ENCODE data around the gene HNMT. TPM values are rescaled to one million over a fixed set of nuclear protein-coding genes. Genes with fewer than 3 reads are reported as not detected.

The HNMT gene
- total and polyA plus RNA-seq, 7 donors, result 3.5 to 7.3 (median 5.2) TPM

- no peak overlapping the region for H3K27ac ChIP-seq
- no peaks in the 10 kb centered on the region for H3K4me1 ChIP-seq
- no peaks in the 10 kb centered on the region for H3K27me3 ChIP-seq (ENCODE audit: insufficient read depth in 3 of 3, low read length in 2 of 3)
- no peaks in the 10 kb centered on the region for H3K9me3 ChIP-seq
- TF ChIP-seq, protein P1, sequence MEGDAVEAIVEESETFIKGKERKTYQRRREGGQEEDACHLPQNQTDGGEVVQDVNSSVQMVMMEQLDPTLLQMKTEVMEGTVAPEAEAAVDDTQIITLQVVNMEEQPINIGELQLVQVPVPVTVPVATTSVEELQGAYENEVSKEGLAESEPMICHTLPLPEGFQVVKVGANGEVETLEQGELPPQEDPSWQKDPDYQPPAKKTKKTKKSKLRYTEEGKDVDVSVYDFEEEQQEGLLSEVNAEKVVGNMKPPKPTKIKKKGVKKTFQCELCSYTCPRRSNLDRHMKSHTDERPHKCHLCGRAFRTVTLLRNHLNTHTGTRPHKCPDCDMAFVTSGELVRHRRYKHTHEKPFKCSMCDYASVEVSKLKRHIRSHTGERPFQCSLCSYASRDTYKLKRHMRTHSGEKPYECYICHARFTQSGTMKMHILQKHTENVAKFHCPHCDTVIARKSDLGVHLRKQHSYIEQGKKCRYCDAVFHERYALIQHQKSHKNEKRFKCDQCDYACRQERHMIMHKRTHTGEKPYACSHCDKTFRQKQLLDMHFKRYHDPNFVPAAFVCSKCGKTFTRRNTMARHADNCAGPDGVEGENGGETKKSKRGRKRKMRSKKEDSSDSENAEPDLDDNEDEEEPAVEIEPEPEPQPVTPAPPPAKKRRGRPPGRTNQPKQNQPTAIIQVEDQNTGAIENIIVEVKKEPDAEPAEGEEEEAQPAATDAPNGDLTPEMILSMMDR (IDR thresholded peaks at IDR 0.05), result no peak
- H3K36me3 ChIP-seq (ENCODE audit: insufficient read depth in 1 of 2, low read depth in 1 of 2), result no peaks in the 10 kb centered on the region
- WGBS, 3 donors, result 65 to 67% (median 65%) methylated on average over 1 of the region's 1 CpG
- intact Hi-C loops (cut with DNase I), result no loop called here
- H3K4me3 ChIP-seq, result no peak overlapping the region
- ATAC-seq (no peak), DNase-seq (peak; percentile 53 to 73)
Measured at GRCh38 chr2:138060301-138060635, 96.0 kb downstream of the HNMT start.

DNA sequence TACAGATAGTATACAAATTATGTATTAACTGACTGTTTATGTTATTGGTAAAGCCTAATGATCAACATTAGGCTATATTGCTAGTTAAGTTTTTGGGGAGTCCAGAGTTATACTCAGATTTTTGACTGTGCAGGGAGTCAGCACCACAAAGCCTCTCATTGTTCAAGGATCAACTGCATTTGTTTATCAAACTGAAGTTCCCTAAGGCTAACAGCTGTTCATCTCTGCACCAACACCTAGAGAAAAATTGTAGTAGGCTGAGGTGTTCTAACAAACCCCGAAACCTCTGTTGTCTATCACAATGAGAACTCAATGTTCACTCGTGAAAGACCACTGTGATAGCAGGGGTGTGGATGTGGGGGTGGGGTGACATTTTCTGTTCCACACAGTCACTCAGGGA, 97.7 kb downstream of the HNMT start:
- H3K36me3 ChIP-seq (ENCODE audit: insufficient read depth in 1 of 2, low read depth in 1 of 2), result no peaks in the 10 kb centered on the region
- H3K27ac ChIP-seq, result no peak overlapping the region
- H3K27me3 ChIP-seq (ENCODE audit: insufficient read depth in 3 of 3, low read length in 2 of 3), result no peaks in the 10 kb centered on the region
- no peaks in the 10 kb centered on the region for H3K4me1 ChIP-seq
- intact Hi-C loops (cut with DNase I), result no loop called here
- H3K4me3 ChIP-seq, result no peak overlapping the region
- WGBS, 3 donors, result 95 to 96% (median 95%) methylated on average over 2 of the region's 2 CpGs
- no peaks in the 10 kb centered on the region for H3K9me3 ChIP-seq
- ATAC-seq (no peak), DNase-seq (no peak)
- TF ChIP-seq, protein P1 (IDR thresholded peaks at IDR 0.05), result no peak

- Histone ChIP-seq H3K9me3 (no peaks in the 10 kb centered on the region), H3K4me1 (no peaks in the 10 kb centered on the region), H3K27ac (no peak overlapping the region), H3K27me3 (ENCODE audit: insufficient read depth in 3 of 3, low read length in 2 of 3) (no peaks in the 10 kb centered on the region), H3K36me3 (ENCODE audit: insufficient read depth in 1 of 2, low read depth in 1 of 2) (no peaks in the 10 kb centered on the region), H3K4me3 (no peak overlapping the region)
- TF ChIP-seq, protein P1 (IDR thresholded peaks at IDR 0.05), result no peak
- intact Hi-C loops (cut with DNase I), result no loop called here
- no peak for DNase-seq
- no peak for ATAC-seq
- WGBS, 3 donors, result 86 to 92% (median 90%) methylated on average over 2 of the region's 2 CpGs
Measured at GRCh38 chr2:138063181-138063580, 98.9 kb downstream of the HNMT start.
